HepG2 (cell line): ENCODE measurements around the gene DROSHA. TPM values are rescaled to one million over a fixed set of nuclear protein-coding genes. Genes with fewer than 3 reads are reported as not detected.

Experiments used
- ATAC-seq: fragments of 200-7000 bp; cut with Tn5 transposase; 3 replicates; pipeline ENCODE4 v1.9.1; 2020; ENCODE audit warnings: mild to moderate bottlenecking, moderate library complexity
- BruUV-seq: library from RNA; stranded (reverse); fragments of 400-500 nt; replicated peaks from 2 replicates; lab custom pipeline; 2021; lab: Mats Ljungman, UMichigan
- CTCF ChIA-PET: fragments of 300-600 bp; formaldehyde crosslinking; extraction: SDS; loops from one replicate; lab custom pipeline; 2021; ENCODE audit warnings: low total read pairs, inconsistent platforms, low intra/inter-chr PET ratio; lab: Yijun Ruan, JAX
- POLR2A ChIA-PET: fragments of 350-600 bp; sonication (Branson Sonifier 250); formaldehyde crosslinking; loops from one replicate; lab custom pipeline; 2020; ENCODE audit warnings: antibody characterized with exemption, inconsistent platforms; lab: Yijun Ruan, JAX
- DNase-seq: peaks from one replicate; pipeline ENCODE4 v3.0.0-alpha.2; 2015; ENCODE audit warnings: low spot score
- FAIRE-seq: peaks from 3 replicates; lab custom pipeline; 2011; peaks lifted over from hg19 to GRCh38; lab: Jason Lieb, UNC
- H2AFZ ChIP-seq: one replicate; pipeline ENCODE4 v1.6.1; 2011; ENCODE audit warnings: low read length, inconsistent platforms
- H3K27ac ChIP-seq: fragments of 300-600 bp; 3 replicates; pipeline ENCODE4 v1.8.0; 2011; ENCODE audit warnings: mixed run types, mild to moderate bottlenecking, mixed read lengths, low read length, inconsistent platforms; ENCODE audit not compliant: insufficient read depth; ENCODE audit errors: extremely low read length
- H3K27me3 ChIP-seq, 2 experiments: fragments of 200-600 bp in 1 of 2; 2 replicates in 1 of 2; 3 replicates in 1 of 2; pipeline versions ENCODE4 v1.6.0 to v1.8.0; 2011; ENCODE audit warnings: low read length in 2 of 2, mild to moderate bottlenecking in 2 of 2, moderate library complexity in 2 of 2, inconsistent platforms in 1 of 2; ENCODE audit not compliant: insufficient read depth in 2 of 2, control insufficient read depth in 1 of 2
- H3K36me3 ChIP-seq, 2 experiments: fragments of 200-600 bp in 1 of 2; replicated peaks in 1 of 2; 2 replicates in 1 of 2; 3 replicates in 1 of 2; pipeline versions ENCODE4 v1.5.1 to v1.8.0; 2011; ENCODE audit warnings: low read length in 2 of 2, inconsistent platforms in 1 of 2; ENCODE audit not compliant: insufficient read depth in 2 of 2, control insufficient read depth in 1 of 2
- H3K4me1 ChIP-seq: 2 replicates; pipeline ENCODE4 v1.5.1; 2012; ENCODE audit warnings: low read length, inconsistent platforms; ENCODE audit not compliant: insufficient read depth
- H3K4me2 ChIP-seq: 2 replicates; pipeline ENCODE4 v1.6.0; 2011; ENCODE audit warnings: low read depth, low read length, inconsistent platforms
- H3K4me3 ChIP-seq, 3 experiments: fragments of 200-600 bp in 1 of 3; sonication (generic), shearing (Covaris generic) in 1 of 3; replicated peaks in 1 of 3; 2 replicates each; pipeline ENCODE4 v1.5.1; 2011 to 2016; ENCODE audit warnings: low read length in 3 of 3, inconsistent platforms in 2 of 3, low read depth in 2 of 3, mild to moderate bottlenecking in 2 of 3, control low read depth in 1 of 3, mixed read lengths in 1 of 3; ENCODE audit not compliant: insufficient read depth in 1 of 3
- H3K79me2 ChIP-seq: one replicate; pipeline ENCODE4 v1.6.1; 2011; ENCODE audit warnings: low read length, inconsistent platforms; ENCODE audit not compliant: insufficient read depth
- H3K9ac ChIP-seq: 2 replicates; pipeline ENCODE4 v1.6.0; 2011; ENCODE audit warnings: mild to moderate bottlenecking, low read depth, low read length, inconsistent platforms; ENCODE audit not compliant: insufficient read depth
- H3K9me3 ChIP-seq: 2 replicates; pipeline ENCODE4 v1.5.1; 2012; ENCODE audit warnings: mild to moderate bottlenecking, low read length
- H4K20me1 ChIP-seq: 2 replicates; pipeline ENCODE4 v1.6.0; 2011; ENCODE audit warnings: inconsistent platforms, mild to moderate bottlenecking, low read length, moderate library complexity; ENCODE audit not compliant: insufficient read depth
- CCAR2 ChIP-seq: fragments of 200-400 bp; formaldehyde crosslinking; optimal IDR thresholded peaks from 2 replicates; pipeline ENCODE3; 2018; ENCODE audit warnings: low read depth, mild to moderate bottlenecking, low read length, moderate library complexity
- RNF2 ChIP-seq: fragments of 450-650 bp; conservative IDR thresholded peaks from 2 replicates; pipeline ENCODE4 v1.6.1; 2016; ENCODE audit warnings: low read depth
- TCF7L2 ChIP-seq: IDR thresholded peaks from 2 replicates; pipeline ENCODE4 v1.6.1; 2011; ENCODE audit warnings: mild to moderate bottlenecking, low read depth, low read length, moderate library complexity
- ZNF333 ChIP-seq: sonication (generic); formaldehyde crosslinking; IDR thresholded peaks from 2 replicates; pipeline ENCODE4 v1.4.0; 2020; ENCODE audit warnings: mild to moderate bottlenecking, missing genetic modification reagents, borderline replicate concordance
- ZNF484 ChIP-seq: sonication (generic); formaldehyde crosslinking; IDR thresholded peaks from 2 replicates; pipeline ENCODE4 v1.5.1; 2020; ENCODE audit warnings: mild to moderate bottlenecking, low read depth, missing genetic modification reagents, borderline replicate concordance
- ZNF510 ChIP-seq: sonication (generic); formaldehyde crosslinking; IDR thresholded peaks from 2 replicates; pipeline ENCODE4 v1.4.0; 2020; ENCODE audit warnings: low read depth, mild to moderate bottlenecking, missing genetic modification reagents
- ZNF749 ChIP-seq: sonication (generic); formaldehyde crosslinking; IDR thresholded peaks from 2 replicates; pipeline ENCODE4 v1.8.0; 2022; ENCODE audit warnings: mild to moderate bottlenecking, missing genetic modification reagents, moderate library complexity, borderline replicate concordance
- WGBS: methylation state at CpG from one replicate; pipeline ENCODE4 v1.1.6; 2017; ENCODE audit warnings: low lambda C conversion rate; 5-methylcytosine and 5-hydroxymethylcytosine counted together
- in situ Hi-C: cut with HindIII; loops from 2 replicates; pipeline ENCODE4 v1.10.0; 2017; ENCODE audit warnings: low pct_unique_long_range_greater_than_20kb; ENCODE audit not compliant: extremely low pct_ligation_motif_present
- intact Hi-C: fragments of 100-400 bp; cut with micrococcal nuclease; formaldehyde crosslinking; loops from one replicate; pipeline ENCODE4 v1.10.0; 2022; ENCODE audit not compliant: unreplicated experiment
- polyA plus RNA-seq, 8 experiments: library from polyadenylated mRNA; depleted of rRNA in 3 of 8; stranded (reverse) in 7 of 8; unstranded in 1 of 8; fragments of >200 nt; fragmentation: Illumina TruSeq in 4 of 8; extraction: Trizol in 4 of 8; gene quantifications; 2 replicates each; pipeline versions ENCODE4 v1.2.1 to v1.2.3, GENCODE V29; 2011 to 2016; ENCODE audit warnings: low read depth in 4 of 8, missing spikeins in 1 of 8, mixed read lengths in 1 of 8; ENCODE audit not compliant: insufficient read depth in 1 of 8
- total RNA-seq, 5 experiments: library from RNA; depleted of rRNA; stranded (reverse); fragments of >200 nt; fragmentation: Illumina TruSeq; extraction: Trizol; gene quantifications; 2 replicates each; pipeline ENCODE4 v1.2.3, GENCODE V29; 2016; ENCODE audit warnings: low read depth in 1 of 5
- TF ChIP-seq, protein P1 (sequence below): sonication (generic); formaldehyde crosslinking; IDR thresholded peaks from 2 replicates; pipeline ENCODE4; 2020; ENCODE audit warnings: missing genetic modification reagents, mild to moderate bottlenecking, borderline replicate concordance
- TF ChIP-seq, protein P2 (sequence below): sonication (generic); formaldehyde crosslinking; IDR thresholded peaks from 2 replicates; pipeline ENCODE4 v1.4.0; 2020; ENCODE audit warnings: mild to moderate bottlenecking, missing genetic modification reagents, borderline replicate concordance
- TF ChIP-seq, protein P3 (sequence below): IDR thresholded peaks from 2 replicates; pipeline ENCODE4 v1.6.1; 2016; ENCODE audit warnings: mild to moderate bottlenecking
- TF ChIP-seq, protein P4 (sequence below): sonication (generic); formaldehyde crosslinking; IDR thresholded peaks from 2 replicates; pipeline ENCODE4 v1.9.0; 2021; ENCODE audit warnings: missing genetic modification reagents, borderline replicate concordance

The DROSHA gene
- total and polyA plus RNA-seq, 2 of the 13 experiments (the other 11 are each of a cell fraction or from before 2014, with no cell fraction given): 22.3 to 29.4 TPM

DNA sequence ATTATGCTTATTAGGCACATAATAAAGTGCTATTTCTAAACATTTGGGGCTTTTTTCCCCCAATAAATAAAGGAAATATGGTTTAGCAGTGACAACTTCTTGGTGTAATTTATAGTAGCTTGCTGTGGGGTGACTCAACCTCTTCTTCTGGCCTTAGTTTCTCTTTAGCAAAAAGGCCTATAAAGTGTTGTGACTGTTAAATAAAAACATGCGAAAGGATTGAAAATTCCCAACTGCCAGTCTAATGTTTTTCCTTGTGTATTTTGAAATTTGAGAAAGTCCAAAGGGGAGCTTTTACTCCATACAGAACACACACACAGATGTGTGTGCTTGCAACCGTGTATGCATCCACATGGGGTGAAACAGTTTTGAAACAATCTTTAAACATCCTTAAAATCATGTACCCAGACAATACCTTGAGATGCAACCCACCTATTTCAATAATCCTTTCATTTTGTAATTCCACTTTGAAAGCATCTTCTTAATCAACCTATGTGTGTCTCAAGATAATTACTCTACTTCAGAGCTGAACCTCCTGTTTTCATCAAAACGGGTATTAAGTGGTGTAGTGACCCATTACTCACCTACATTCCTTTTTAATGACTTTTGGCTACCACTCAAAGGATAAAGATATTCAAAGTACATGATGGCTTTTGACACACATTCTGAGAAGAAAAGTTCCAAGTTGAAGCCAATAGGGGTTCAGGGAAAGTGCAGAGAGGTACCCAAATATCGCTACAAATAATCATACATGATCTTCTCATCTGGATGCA is 123.8 kb downstream of the DROSHA start (continued):
- TF ChIP-seq, protein P1, sequence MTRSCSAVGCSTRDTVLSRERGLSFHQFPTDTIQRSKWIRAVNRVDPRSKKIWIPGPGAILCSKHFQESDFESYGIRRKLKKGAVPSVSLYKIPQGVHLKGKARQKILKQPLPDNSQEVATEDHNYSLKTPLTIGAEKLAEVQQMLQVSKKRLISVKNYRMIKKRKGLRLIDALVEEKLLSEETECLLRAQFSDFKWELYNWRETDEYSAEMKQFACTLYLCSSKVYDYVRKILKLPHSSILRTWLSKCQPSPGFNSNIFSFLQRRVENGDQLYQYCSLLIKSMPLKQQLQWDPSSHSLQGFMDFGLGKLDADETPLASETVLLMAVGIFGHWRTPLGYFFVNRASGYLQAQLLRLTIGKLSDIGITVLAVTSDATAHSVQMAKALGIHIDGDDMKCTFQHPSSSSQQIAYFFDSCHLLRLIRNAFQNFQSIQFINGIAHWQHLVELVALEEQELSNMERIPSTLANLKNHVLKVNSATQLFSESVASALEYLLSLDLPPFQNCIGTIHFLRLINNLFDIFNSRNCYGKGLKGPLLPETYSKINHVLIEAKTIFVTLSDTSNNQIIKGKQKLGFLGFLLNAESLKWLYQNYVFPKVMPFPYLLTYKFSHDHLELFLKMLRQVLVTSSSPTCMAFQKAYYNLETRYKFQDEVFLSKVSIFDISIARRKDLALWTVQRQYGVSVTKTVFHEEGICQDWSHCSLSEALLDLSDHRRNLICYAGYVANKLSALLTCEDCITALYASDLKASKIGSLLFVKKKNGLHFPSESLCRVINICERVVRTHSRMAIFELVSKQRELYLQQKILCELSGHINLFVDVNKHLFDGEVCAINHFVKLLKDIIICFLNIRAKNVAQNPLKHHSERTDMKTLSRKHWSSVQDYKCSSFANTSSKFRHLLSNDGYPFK (CRISPR knock-in tag): no peak

DNA sequence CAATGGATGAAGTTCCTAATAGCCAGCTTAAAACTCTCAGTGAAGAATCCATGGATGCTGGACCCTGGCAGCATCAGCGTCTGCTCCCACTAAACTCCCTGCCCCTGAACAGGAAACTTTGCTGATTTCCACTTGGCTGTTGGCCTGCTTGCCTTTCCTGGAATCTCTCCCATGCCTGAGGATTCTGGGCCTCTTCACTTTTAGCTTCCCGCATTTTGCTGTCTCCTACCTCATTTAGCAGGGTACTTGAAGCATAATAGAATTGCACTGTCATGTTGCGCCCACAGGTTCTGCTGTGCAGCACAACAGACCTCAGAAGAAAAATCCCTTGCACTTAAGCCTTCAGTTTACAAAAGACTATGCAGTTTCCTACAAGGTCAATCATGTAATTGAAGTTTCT is 127.6 kb downstream of the DROSHA start:
- ATAC-seq: no peak
- Histone ChIP-seq H3K79me2 (no peaks in the 10 kb centered on the region), H4K20me1 (no peaks in the 10 kb centered on the region), H3K9me3 (no peaks in the 10 kb centered on the region), H3K9ac (no peak overlapping the region), H3K36me3 (peaks cover 8 to 27% of the 10 kb centered on the region in 2 experiments; a peak in 4 of 5 replicates), H3K4me1 (no peaks in the 10 kb centered on the region), H3K27me3 (no peaks in the 10 kb centered on the region), H3K4me2 (no peak overlapping the region), H3K4me3 (no peak overlapping the region), H3K27ac (no peak overlapping the region), H2AFZ (no peak overlapping the region)
- FAIRE-seq: no peak
- BruUV-seq: no TSS peak
- CTCF ChIA-PET: no interaction called here
- intact Hi-C loops (no loop called here), in situ Hi-C loops (no loop called here)
- POLR2A ChIA-PET: no interaction called here
- WGBS: 100% methylated on average over 2 of the region's 3 CpGs
- DNase-seq: no peak
- TF ChIP-seq TCF7L2 (no peak), ZNF333 (CRISPR knock-in tag) (no peak), ZNF484 (CRISPR knock-in tag) (no peak), RNF2 (no peak), CCAR2 (no peak), ZNF510 (CRISPR knock-in tag) (no peak), ZNF749 (CRISPR knock-in tag) (no peak)
- TF ChIP-seq, protein P2, sequence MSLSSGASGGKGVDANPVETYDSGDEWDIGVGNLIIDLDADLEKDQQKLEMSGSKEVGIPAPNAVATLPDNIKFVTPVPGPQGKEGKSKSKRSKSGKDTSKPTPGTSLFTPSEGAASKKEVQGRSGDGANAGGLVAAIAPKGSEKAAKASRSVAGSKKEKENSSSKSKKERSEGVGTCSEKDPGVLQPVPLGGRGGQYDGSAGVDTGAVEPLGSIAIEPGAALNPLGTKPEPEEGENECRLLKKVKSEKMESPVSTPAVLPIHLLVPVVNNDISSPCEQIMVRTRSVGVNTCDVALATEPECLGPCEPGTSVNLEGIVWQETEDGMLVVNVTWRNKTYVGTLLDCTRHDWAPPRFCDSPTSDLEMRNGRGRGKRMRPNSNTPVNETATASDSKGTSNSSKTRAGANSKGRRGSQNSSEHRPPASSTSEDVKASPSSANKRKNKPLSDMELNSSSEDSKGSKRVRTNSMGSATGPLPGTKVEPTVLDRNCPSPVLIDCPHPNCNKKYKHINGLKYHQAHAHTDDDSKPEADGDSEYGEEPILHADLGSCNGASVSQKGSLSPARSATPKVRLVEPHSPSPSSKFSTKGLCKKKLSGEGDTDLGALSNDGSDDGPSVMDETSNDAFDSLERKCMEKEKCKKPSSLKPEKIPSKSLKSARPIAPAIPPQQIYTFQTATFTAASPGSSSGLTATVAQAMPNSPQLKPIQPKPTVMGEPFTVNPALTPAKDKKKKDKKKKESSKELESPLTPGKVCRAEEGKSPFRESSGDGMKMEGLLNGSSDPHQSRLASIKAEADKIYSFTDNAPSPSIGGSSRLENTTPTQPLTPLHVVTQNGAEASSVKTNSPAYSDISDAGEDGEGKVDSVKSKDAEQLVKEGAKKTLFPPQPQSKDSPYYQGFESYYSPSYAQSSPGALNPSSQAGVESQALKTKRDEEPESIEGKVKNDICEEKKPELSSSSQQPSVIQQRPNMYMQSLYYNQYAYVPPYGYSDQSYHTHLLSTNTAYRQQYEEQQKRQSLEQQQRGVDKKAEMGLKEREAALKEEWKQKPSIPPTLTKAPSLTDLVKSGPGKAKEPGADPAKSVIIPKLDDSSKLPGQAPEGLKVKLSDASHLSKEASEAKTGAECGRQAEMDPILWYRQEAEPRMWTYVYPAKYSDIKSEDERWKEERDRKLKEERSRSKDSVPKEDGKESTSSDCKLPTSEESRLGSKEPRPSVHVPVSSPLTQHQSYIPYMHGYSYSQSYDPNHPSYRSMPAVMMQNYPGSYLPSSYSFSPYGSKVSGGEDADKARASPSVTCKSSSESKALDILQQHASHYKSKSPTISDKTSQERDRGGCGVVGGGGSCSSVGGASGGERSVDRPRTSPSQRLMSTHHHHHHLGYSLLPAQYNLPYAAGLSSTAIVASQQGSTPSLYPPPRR (CRISPR knock-in tag): no peak
- TF ChIP-seq, protein P3, sequence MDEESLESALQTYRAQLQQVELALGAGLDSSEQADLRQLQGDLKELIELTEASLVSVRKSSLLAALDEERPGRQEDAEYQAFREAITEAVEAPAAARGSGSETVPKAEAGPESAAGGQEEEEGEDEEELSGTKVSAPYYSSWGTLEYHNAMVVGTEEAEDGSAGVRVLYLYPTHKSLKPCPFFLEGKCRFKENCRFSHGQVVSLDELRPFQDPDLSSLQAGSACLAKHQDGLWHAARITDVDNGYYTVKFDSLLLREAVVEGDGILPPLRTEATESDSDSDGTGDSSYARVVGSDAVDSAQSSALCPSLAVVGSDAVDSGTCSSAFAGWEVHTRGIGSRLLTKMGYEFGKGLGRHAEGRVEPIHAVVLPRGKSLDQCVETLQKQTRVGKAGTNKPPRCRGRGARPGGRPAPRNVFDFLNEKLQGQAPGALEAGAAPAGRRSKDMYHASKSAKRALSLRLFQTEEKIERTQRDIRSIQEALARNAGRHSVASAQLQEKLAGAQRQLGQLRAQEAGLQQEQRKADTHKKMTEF (CRISPR knock-in tag): no peak
- TF ChIP-seq, protein P4, sequence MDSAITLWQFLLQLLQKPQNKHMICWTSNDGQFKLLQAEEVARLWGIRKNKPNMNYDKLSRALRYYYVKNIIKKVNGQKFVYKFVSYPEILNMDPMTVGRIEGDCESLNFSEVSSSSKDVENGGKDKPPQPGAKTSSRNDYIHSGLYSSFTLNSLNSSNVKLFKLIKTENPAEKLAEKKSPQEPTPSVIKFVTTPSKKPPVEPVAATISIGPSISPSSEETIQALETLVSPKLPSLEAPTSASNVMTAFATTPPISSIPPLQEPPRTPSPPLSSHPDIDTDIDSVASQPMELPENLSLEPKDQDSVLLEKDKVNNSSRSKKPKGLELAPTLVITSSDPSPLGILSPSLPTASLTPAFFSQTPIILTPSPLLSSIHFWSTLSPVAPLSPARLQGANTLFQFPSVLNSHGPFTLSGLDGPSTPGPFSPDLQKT (CRISPR knock-in tag): no peak
